Measurements from ENCODE around the gene RARB.
A peak's percentile ranks its signal among the peaks of the same experiment; 100 is the strongest.

Gene RARB

GRCh38 chr3:25520926-25521559, 93.0 kb downstream of the RARB start:
- no peak for DNase-seq
- in situ Hi-C loops (cut with HindIII; ENCODE audit: low pct_ligation_motif_present, low pct_unique_long_range_greater_than_20kb, low sequenced_read_pairs), result no loop called here

- no peak for DNase-seq
- in situ Hi-C loops (cut with HindIII; ENCODE audit: low pct_ligation_motif_present, low pct_unique_long_range_greater_than_20kb, low sequenced_read_pairs), result no loop called here
Observed at GRCh38 chr3:25527336-25527735, 99.3 kb downstream of the RARB start.

GRCh38 chr3:25527801-25528200, 99.7 kb downstream of the RARB start:
- no peak for DNase-seq
- in situ Hi-C loops (cut with HindIII; ENCODE audit: low pct_ligation_motif_present, low pct_unique_long_range_greater_than_20kb, low sequenced_read_pairs), result no loop called here

GRCh38 chr3:25531971-25532370, 103.9 kb downstream of the RARB start:
- DNase-seq, result no peak
- in situ Hi-C loops (cut with HindIII; ENCODE audit: low pct_ligation_motif_present, low pct_unique_long_range_greater_than_20kb, low sequenced_read_pairs), result no loop called here

- DNase-seq, result peak; percentile 10
- in situ Hi-C loops (cut with HindIII; ENCODE audit: low pct_ligation_motif_present, low pct_unique_long_range_greater_than_20kb, low sequenced_read_pairs), result no loop called here
Observed at GRCh38 chr3:25532431-25533162, 104.5 kb downstream of the RARB start.

- no peak for DNase-seq
- in situ Hi-C loops (cut with HindIII; ENCODE audit: low pct_ligation_motif_present, low pct_unique_long_range_greater_than_20kb, low sequenced_read_pairs), result no loop called here
Observed at GRCh38 chr3:25533399-25533798, 105.3 kb downstream of the RARB start.

- in situ Hi-C loops (cut with HindIII; ENCODE audit: low pct_ligation_motif_present, low pct_unique_long_range_greater_than_20kb, low sequenced_read_pairs), result no loop called here
- no peak for DNase-seq
Observed at GRCh38 chr3:25534007-25534406, 105.9 kb downstream of the RARB start.

GRCh38 chr3:25536521-25537391, 108.7 kb downstream of the RARB start:
- DNase-seq, result no peak
- in situ Hi-C loops (cut with HindIII; ENCODE audit: low pct_ligation_motif_present, low pct_unique_long_range_greater_than_20kb, low sequenced_read_pairs), result no loop called here

- in situ Hi-C loops (cut with HindIII; ENCODE audit: low pct_ligation_motif_present, low pct_unique_long_range_greater_than_20kb, low sequenced_read_pairs), result no loop called here
- DNase-seq, result no peak
Observed at GRCh38 chr3:25537516-25537915, 109.5 kb downstream of the RARB start.

- in situ Hi-C loops (cut with HindIII; ENCODE audit: low pct_ligation_motif_present, low pct_unique_long_range_greater_than_20kb, low sequenced_read_pairs), result no loop called here
- no peak for DNase-seq
Observed at GRCh38 chr3:25540273-25540672, 112.2 kb downstream of the RARB start.

GRCh38 chr3:25542492-25543039, 114.5 kb downstream of the RARB start:
- in situ Hi-C loops (cut with HindIII; ENCODE audit: low pct_ligation_motif_present, low pct_unique_long_range_greater_than_20kb, low sequenced_read_pairs), result no loop called here
- no peak for DNase-seq

GRCh38 chr3:25547103-25547502, 119.0 kb downstream of the RARB start:
- no peak for DNase-seq
- in situ Hi-C loops (cut with HindIII; ENCODE audit: low pct_ligation_motif_present, low pct_unique_long_range_greater_than_20kb, low sequenced_read_pairs), result no loop called here

GRCh38 chr3:25547943-25548674, 120.0 kb downstream of the RARB start:
- in situ Hi-C loops (cut with HindIII; ENCODE audit: low pct_ligation_motif_present, low pct_unique_long_range_greater_than_20kb, low sequenced_read_pairs), result no loop called here
- DNase-seq, result no peak

- in situ Hi-C loops (cut with HindIII; ENCODE audit: low pct_ligation_motif_present, low pct_unique_long_range_greater_than_20kb, low sequenced_read_pairs), result no loop called here
- no peak for DNase-seq
Observed at GRCh38 chr3:25548836-25549235, 120.8 kb downstream of the RARB start.

- in situ Hi-C loops (cut with HindIII; ENCODE audit: low pct_ligation_motif_present, low pct_unique_long_range_greater_than_20kb, low sequenced_read_pairs), result no loop called here
- no peak for DNase-seq
Observed at GRCh38 chr3:25552251-25552650, 124.2 kb downstream of the RARB start.

GRCh38 chr3:25554376-25554775, 126.3 kb downstream of the RARB start:
- DNase-seq, result no peak
- in situ Hi-C loops (cut with HindIII; ENCODE audit: low pct_ligation_motif_present, low pct_unique_long_range_greater_than_20kb, low sequenced_read_pairs), result no loop called here

- DNase-seq, result no peak
- in situ Hi-C loops (cut with HindIII; ENCODE audit: low pct_ligation_motif_present, low pct_unique_long_range_greater_than_20kb, low sequenced_read_pairs), result no loop called here
Observed at GRCh38 chr3:25555695-25556437, 127.8 kb downstream of the RARB start.

GRCh38 chr3:25556447-25556846, 128.4 kb downstream of the RARB start:
- in situ Hi-C loops (cut with HindIII; ENCODE audit: low pct_ligation_motif_present, low pct_unique_long_range_greater_than_20kb, low sequenced_read_pairs), result no loop called here
- DNase-seq, result no peak
